Measurements from ENCODE around the gene HRK. TPM values are rescaled to one million over a fixed set of nuclear protein-coding genes. Genes with fewer than 3 reads are reported as not detected.

The HRK gene
- total RNA-seq, 1 experiment from 2014 or later = 11.9 TPM

GRCh38 chr12:116808113-116809105, 72.8 kb downstream of the HRK start:
- DNase-seq (ENCODE audit: low read depth, low spot score) = no peak
- in situ Hi-C loops (cut with HindIII; ENCODE audit: low pct_unique_long_range_greater_than_20kb, low sequenced_read_pairs) = no loop called here

GRCh38 chr12:116807546-116807945, 73.7 kb downstream of the HRK start:
- in situ Hi-C loops (cut with HindIII; ENCODE audit: low pct_unique_long_range_greater_than_20kb, low sequenced_read_pairs) = no loop called here
- DNase-seq (ENCODE audit: low read depth, low spot score) = no peak

GRCh38 chr12:116806845-116807440, 74.3 kb downstream of the HRK start:
- DNase-seq (ENCODE audit: low read depth, low spot score) = no peak
- in situ Hi-C loops (cut with HindIII; ENCODE audit: low pct_unique_long_range_greater_than_20kb, low sequenced_read_pairs) = no loop called here

Other genes starting within 250 kb of the HRK start
- 45.4 and 60.6 TPM in 2 replicates for gene SPRING1, start 143.4 kb downstream of the HRK start, total RNA-seq (2014; rRNA removed; shearing (Covaris generic))
- gene RNFT2, start 143.1 kb downstream of the HRK start, total RNA-seq (2014; rRNA removed; shearing (Covaris generic)) = 2.3 and 3.3 TPM in 2 replicates
- gene FBXW8, start 29.5 kb upstream of the HRK start, total RNA-seq (2014; rRNA removed; shearing (Covaris generic)) = 14.2 and 15.6 TPM in 2 replicates
- gene TESC, start 218.0 kb upstream of the HRK start, total RNA-seq (2014; rRNA removed; shearing (Covaris generic)) = 48.2 and 49.7 TPM in 2 replicates

Measured in SK-MEL-5 (cell line).